ENCODE data around the gene MLPH.

GRCh38 chr2:237486334-237486818 lies 675 bp upstream of the MLPH start:
- no peak for TF ChIP-seq CTCF (IDR thresholded peaks at IDR 0.05)
- no peak for TF ChIP-seq POLR2A (IDR thresholded peaks at IDR 0.05)
